HEK293 (cell line): ENCODE data around the gene TUBGCP3.
A peak's percentile ranks its signal among the peaks of the same experiment; 100 is the strongest.

Source experiments
- CTCF ChIA-PET: fragments of 350-600 bp; formaldehyde crosslinking; extraction: SDS; loops from one replicate; lab custom pipeline; 2021; ENCODE audit warnings: antibody characterized with exemption; lab: Yijun Ruan, JAX
- POLR2A ChIA-PET: fragments of 300-600 bp; formaldehyde crosslinking; extraction: SDS; loops from one replicate; lab custom pipeline; 2020; ENCODE audit warnings: antibody characterized with exemption, inconsistent platforms; lab: Yijun Ruan, JAX
- H3K27ac ChIP-seq: fragments of 200-500 bp; sonication (Bioruptor generic); 2 replicates; pipeline ENCODE4 v1.5.1; 2014; ENCODE audit warnings: low read depth, low read length, control low read depth, inconsistent platforms; ENCODE audit errors: extremely low read depth
- H3K36me3 ChIP-seq, 2 experiments: fragments of 200-500 bp in 1 of 2; sonication (Bioruptor generic) in 1 of 2; 1 replicate in 1 of 2; 2 replicates in 1 of 2; pipeline ENCODE4 v1.5.1; 2014 to 2017; ENCODE audit warnings: inconsistent platforms in 2 of 2, low read length in 2 of 2; ENCODE audit not compliant: control insufficient read depth in 2 of 2, insufficient read depth in 1 of 2
- H3K4me1 ChIP-seq: fragments of 200-500 bp; sonication (Bioruptor generic); 2 replicates; pipeline ENCODE4 v1.5.1; 2014; ENCODE audit warnings: mild to moderate bottlenecking, low read length, inconsistent platforms; ENCODE audit not compliant: control insufficient read depth, insufficient read depth
- H3K4me3 ChIP-seq: 2 replicates; pipeline ENCODE4 v1.5.1; 2011; ENCODE audit warnings: low read depth, mild to moderate bottlenecking, control low read depth, low read length, moderate library complexity
- H3K9me3 ChIP-seq: fragments of 200-500 bp; sonication (Bioruptor generic); 2 replicates; pipeline ENCODE4 v1.5.1; 2014; ENCODE audit warnings: low read depth, low read length, inconsistent platforms; ENCODE audit not compliant: control insufficient read depth, insufficient read depth
- EGR2 ChIP-seq: fragments of 450-650 bp; formaldehyde crosslinking; IDR thresholded peaks from 2 replicates; pipeline ENCODE4 v1.5.1; 2016; ENCODE audit warnings: low read depth, missing biosample characterization, missing genetic modification characterization
- IKZF3 ChIP-seq: fragments of 450-650 bp; IDR thresholded peaks from 2 replicates; pipeline ENCODE4 v1.5.0; 2018; ENCODE audit warnings: missing biosample characterization, mild to moderate bottlenecking, missing genetic modification characterization, moderate library complexity
- MEIS1 ChIP-seq: sonication (generic); formaldehyde crosslinking; IDR thresholded peaks from 2 replicates; pipeline ENCODE4 v1.8.1; 2022; ENCODE audit warnings: missing genetic modification reagents, mild to moderate bottlenecking, borderline replicate concordance
- SP2 ChIP-seq: fragments of 450-650 bp; formaldehyde crosslinking; IDR thresholded peaks from 2 replicates; pipeline ENCODE4 v1.5.1; 2016; ENCODE audit warnings: missing biosample characterization, missing genetic modification characterization
- YY2 ChIP-seq: fragments of 450-650 bp; formaldehyde crosslinking; IDR thresholded peaks from 2 replicates; pipeline ENCODE4 v1.5.1; 2016; ENCODE audit warnings: missing biosample characterization, missing genetic modification characterization
- ZFHX2 ChIP-seq: fragments of 450-650 bp; formaldehyde crosslinking; conservative IDR thresholded peaks from 2 replicates; pipeline ENCODE4 v1.5.1; 2016; ENCODE audit warnings: missing biosample characterization, missing genetic modification characterization
- ZNF114 ChIP-seq: fragments of 450-650 bp; formaldehyde crosslinking; IDR thresholded peaks from 2 replicates; pipeline ENCODE4 v1.5.0; 2017; ENCODE audit warnings: missing biosample characterization, missing genetic modification characterization
- ZNF133 ChIP-seq: fragments of 450-650 bp; formaldehyde crosslinking; IDR thresholded peaks from 2 replicates; pipeline ENCODE4 v1.5.1; 2016; ENCODE audit warnings: missing biosample characterization, missing genetic modification characterization
- ZNF2 ChIP-seq: fragments of 450-650 bp; formaldehyde crosslinking; IDR thresholded peaks from 2 replicates; pipeline ENCODE4 v1.5.1; 2016; ENCODE audit warnings: missing biosample characterization, missing genetic modification characterization
- ZNF521 ChIP-seq: fragments of 450-650 bp; formaldehyde crosslinking; IDR thresholded peaks from 2 replicates; pipeline ENCODE4 v1.5.1; 2017; ENCODE audit warnings: missing biosample characterization, mild to moderate bottlenecking, missing genetic modification characterization
- ZNF561 ChIP-seq: fragments of 450-650 bp; IDR thresholded peaks from 2 replicates; pipeline ENCODE4 v1.5.1; 2018; ENCODE audit warnings: missing biosample characterization, missing genetic modification characterization, borderline replicate concordance
- ZNF658 ChIP-seq: fragments of 450-650 bp; formaldehyde crosslinking; IDR thresholded peaks from 2 replicates; pipeline ENCODE4; 2016; ENCODE audit warnings: missing biosample characterization, missing genetic modification characterization
- ZNF660 ChIP-seq: fragments of 450-650 bp; IDR thresholded peaks from 2 replicates; pipeline ENCODE4 v1.5.1; 2018; ENCODE audit warnings: missing biosample characterization, mild to moderate bottlenecking, missing genetic modification characterization
- ZNF664 ChIP-seq: fragments of 450-650 bp; formaldehyde crosslinking; IDR thresholded peaks from 2 replicates; pipeline ENCODE4 v1.5.1; 2016; ENCODE audit warnings: missing biosample characterization, missing genetic modification characterization
- ZNF777 ChIP-seq: fragments of 450-650 bp; formaldehyde crosslinking; IDR thresholded peaks from 2 replicates; pipeline ENCODE4 v1.5.1; 2017; ENCODE audit warnings: missing biosample characterization, missing genetic modification characterization, borderline replicate concordance
- TF ChIP-seq, protein P1 (sequence below): fragments of 450-650 bp; formaldehyde crosslinking; IDR thresholded peaks from 2 replicates; pipeline ENCODE4 v1.5.1; 2016; ENCODE audit warnings: missing biosample characterization, missing genetic modification characterization, borderline replicate concordance

TUBGCP3 gene

GRCh38 chr13:112443191-112443994, 144.6 kb downstream of the TUBGCP3 start:
- POLR2A ChIA-PET, result no interaction called here
- H3K27ac ChIP-seq, result no peak overlapping the region
- H3K9me3 ChIP-seq, result no peaks in the 10 kb centered on the region
- no peak for TF ChIP-seq YY2 (tag by site-specific recombination)
- TF ChIP-seq ZNF777, result no peak
- TF ChIP-seq MEIS1 (CRISPR knock-in tag), result no peak
- TF ChIP-seq ZFHX2 (tag by site-specific recombination), result peak; percentile 54
- TF ChIP-seq, protein P1, sequence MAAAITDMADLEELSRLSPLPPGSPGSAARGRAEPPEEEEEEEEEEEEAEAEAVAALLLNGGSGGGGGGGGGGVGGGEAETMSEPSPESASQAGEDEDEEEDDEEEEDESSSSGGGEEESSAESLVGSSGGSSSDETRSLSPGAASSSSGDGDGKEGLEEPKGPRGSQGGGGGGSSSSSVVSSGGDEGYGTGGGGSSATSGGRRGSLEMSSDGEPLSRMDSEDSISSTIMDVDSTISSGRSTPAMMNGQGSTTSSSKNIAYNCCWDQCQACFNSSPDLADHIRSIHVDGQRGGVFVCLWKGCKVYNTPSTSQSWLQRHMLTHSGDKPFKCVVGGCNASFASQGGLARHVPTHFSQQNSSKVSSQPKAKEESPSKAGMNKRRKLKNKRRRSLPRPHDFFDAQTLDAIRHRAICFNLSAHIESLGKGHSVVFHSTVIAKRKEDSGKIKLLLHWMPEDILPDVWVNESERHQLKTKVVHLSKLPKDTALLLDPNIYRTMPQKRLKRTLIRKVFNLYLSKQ (tag by site-specific recombination), result no peak
- CTCF ChIA-PET, result interaction anchor here (0.6 to 3.3 kb wide), 19 partner anchors 8 to 1014 kb away, joined by 3 to 23 read pairs (median 4); no protein-coding TSS in a partner anchor
- H3K4me3 ChIP-seq, result no peak overlapping the region
- no peaks in the 10 kb centered on the region for H3K36me3 ChIP-seq
- no peaks in the 10 kb centered on the region for H3K4me1 ChIP-seq

- no peak overlapping the region for H3K27ac ChIP-seq
- no peaks in the 10 kb centered on the region for H3K36me3 ChIP-seq
- peak; percentile 55; the same call in 1 of the 2 replicates for TF ChIP-seq EGR2 (tag by site-specific recombination)
- TF ChIP-seq ZFHX2 (tag by site-specific recombination), result peak; percentile 62
- no peak for TF ChIP-seq ZNF114 (tag by site-specific recombination)
- ChIA-PET POLR2A (no interaction called here), CTCF (interaction anchor here (0.6 to 3.3 kb wide), 12 partner anchors 8 to 1013 kb away, joined by 3 to 23 read pairs (median 6); no protein-coding TSS in a partner anchor)
- H3K9me3 ChIP-seq, result no peaks in the 10 kb centered on the region
- no peaks in the 10 kb centered on the region for H3K4me1 ChIP-seq
- H3K4me3 ChIP-seq, result no peak overlapping the region
These were observed 145.4 kb downstream of the TUBGCP3 start for GRCh38 chr13:112442483-112443090.

- Histone ChIP-seq H3K4me3 (no peak overlapping the region), H3K9me3 (no peaks in the 10 kb centered on the region), H3K36me3 (no peaks in the 10 kb centered on the region), H3K27ac (no peak overlapping the region), H3K4me1 (no peaks in the 10 kb centered on the region)
- POLR2A ChIA-PET, result no interaction called here
- TF ChIP-seq ZNF2 (tag by site-specific recombination) (no peak), ZNF561 (tag by site-specific recombination) (no peak), ZNF133 (tag by site-specific recombination) (no peak), ZNF664 (tag by site-specific recombination) (no peak), IKZF3 (tag by site-specific recombination) (no peak), SP2 (tag by site-specific recombination) (no peak), ZNF660 (tag by site-specific recombination) (no peak), ZNF521 (tag by site-specific recombination) (no peak), ZNF658 (tag by site-specific recombination) (no peak), ZNF777 (no peak)
- CTCF ChIA-PET, result interaction anchor here (1.3 kb wide), 1 partner anchor 967 kb away, joined by 4 read pairs; no protein-coding TSS in a partner anchor
These were observed 146.1 kb downstream of the TUBGCP3 start for GRCh38 chr13:112441779-112442310.
